Measurements from ENCODE around the gene TUBA8. TPM values are rescaled to one million over a fixed set of nuclear protein-coding genes. Genes with fewer than 3 reads are reported as not detected.

The TUBA8 gene
- total RNA-seq, 1 donor, result 0.36 TPM

DNA sequence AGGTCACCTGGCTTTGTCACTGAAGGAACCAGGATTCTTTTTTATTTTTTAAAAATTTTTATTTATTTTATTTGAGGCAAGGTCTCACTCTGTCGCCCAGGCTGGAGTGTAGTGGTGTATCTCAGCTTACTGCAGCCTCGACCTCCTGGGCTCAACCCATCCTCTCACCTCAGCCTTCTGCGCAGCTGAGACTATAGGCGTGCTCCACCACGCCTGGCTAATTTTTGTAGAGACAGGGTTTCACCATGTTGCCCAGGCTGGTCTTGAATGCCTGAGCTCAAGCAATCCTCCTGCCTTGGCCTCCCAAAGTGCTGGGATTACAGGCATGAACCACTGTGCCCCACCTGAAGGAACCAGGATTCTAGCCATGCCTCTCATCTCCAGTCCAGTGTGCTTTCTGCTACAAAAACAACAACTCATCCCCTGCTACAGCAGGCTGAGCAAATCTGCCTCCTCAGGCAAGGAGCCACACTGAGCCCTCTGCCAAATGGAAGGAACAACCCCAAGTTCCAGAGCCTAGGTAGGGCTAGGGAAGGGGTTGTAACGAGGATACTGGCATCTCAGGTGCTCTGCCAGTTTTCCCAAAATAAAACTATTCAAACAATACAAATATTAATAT lies 35.4 kb upstream of the TUBA8 start:
- Histone ChIP-seq H2AFZ (ENCODE audit: low read length) (no peak overlapping the region), H3K9me3 (ENCODE audit: low read depth, low read length) (no peaks in the 10 kb centered on the region), H3K4me3 (ENCODE audit: insufficient read depth, low read length) (no peak overlapping the region), H3K27me3 (ENCODE audit: insufficient read depth, low read length) (no peaks in the 10 kb centered on the region), H3K36me3 (ENCODE audit: insufficient read depth, low read length) (peaks cover 11% of the 10 kb centered on the region), H3K4me2 (ENCODE audit: insufficient read depth, low read length) (no peak overlapping the region), H4K20me1 (ENCODE audit: insufficient read depth, low read length) (no peaks in the 10 kb centered on the region), H3K4me1 (ENCODE audit: insufficient read depth, low read length) (peaks cover 29% of the 10 kb centered on the region), H3K27ac (ENCODE audit: low read depth, low read length) (peak overlapping the region; percentile 34), H3K79me2 (ENCODE audit: insufficient read depth, low read length) (peaks cover 32% of the 10 kb centered on the region)
- TF ChIP-seq, protein P1, sequence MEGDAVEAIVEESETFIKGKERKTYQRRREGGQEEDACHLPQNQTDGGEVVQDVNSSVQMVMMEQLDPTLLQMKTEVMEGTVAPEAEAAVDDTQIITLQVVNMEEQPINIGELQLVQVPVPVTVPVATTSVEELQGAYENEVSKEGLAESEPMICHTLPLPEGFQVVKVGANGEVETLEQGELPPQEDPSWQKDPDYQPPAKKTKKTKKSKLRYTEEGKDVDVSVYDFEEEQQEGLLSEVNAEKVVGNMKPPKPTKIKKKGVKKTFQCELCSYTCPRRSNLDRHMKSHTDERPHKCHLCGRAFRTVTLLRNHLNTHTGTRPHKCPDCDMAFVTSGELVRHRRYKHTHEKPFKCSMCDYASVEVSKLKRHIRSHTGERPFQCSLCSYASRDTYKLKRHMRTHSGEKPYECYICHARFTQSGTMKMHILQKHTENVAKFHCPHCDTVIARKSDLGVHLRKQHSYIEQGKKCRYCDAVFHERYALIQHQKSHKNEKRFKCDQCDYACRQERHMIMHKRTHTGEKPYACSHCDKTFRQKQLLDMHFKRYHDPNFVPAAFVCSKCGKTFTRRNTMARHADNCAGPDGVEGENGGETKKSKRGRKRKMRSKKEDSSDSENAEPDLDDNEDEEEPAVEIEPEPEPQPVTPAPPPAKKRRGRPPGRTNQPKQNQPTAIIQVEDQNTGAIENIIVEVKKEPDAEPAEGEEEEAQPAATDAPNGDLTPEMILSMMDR (IDR thresholded peaks at IDR 0.05; ENCODE audit: extremely low read depth, low read depth, low read length), result no peak
- peak; percentile 49 for DNase-seq (ENCODE audit: insufficient read length, low spot score, missing footprints)

DNA sequence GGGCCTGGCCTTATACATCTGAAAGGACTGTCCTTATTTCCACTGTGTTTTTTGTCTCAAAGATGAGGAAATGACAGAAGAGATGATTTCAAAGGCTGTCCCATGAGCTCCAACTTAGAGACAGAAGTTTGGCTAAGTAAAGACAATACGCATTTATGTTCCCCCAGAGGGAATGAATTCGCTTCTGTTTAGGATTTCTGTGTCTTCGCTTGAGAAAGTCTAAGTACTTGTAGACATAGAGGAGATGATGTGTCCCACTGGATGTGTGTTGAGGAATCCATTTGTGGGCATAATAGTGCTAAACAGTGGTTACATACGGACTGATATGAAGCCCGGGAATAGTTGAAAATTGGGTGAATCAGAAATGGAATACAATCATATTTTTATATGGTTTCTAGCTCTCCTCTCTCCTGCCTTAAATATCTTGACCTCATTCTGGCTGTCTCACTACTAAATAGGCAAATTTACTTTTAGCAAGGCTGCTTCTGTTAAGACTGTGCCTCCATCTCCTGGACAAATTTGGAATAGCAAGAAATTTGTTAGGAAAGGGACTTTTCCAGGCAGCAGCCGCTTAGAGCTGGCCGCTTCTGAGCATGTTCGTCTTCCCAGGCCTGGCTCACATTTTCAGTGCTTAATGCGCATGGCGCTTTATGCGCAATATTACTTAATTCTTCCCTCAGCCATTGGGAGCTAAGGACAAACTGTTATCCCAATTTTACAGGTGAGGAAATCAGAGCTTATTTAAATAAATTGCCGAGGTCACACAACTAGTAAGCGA lies 34.7 kb upstream of the TUBA8 start:
- Histone ChIP-seq H3K27ac (ENCODE audit: low read depth, low read length) (peak overlapping the region; percentile 93), H3K9me3 (ENCODE audit: low read depth, low read length) (no peaks in the 10 kb centered on the region), H3K36me3 (ENCODE audit: insufficient read depth, low read length) (peaks cover 15% of the 10 kb centered on the region), H2AFZ (ENCODE audit: low read length) (peak overlapping the region; percentile 65), H4K20me1 (ENCODE audit: insufficient read depth, low read length) (no peaks in the 10 kb centered on the region), H3K4me1 (ENCODE audit: insufficient read depth, low read length) (peaks cover 29% of the 10 kb centered on the region), H3K79me2 (ENCODE audit: insufficient read depth, low read length) (peaks cover 36% of the 10 kb centered on the region), H3K4me3 (ENCODE audit: insufficient read depth, low read length) (peak overlapping the region; percentile 13), H3K4me2 (ENCODE audit: insufficient read depth, low read length) (peak overlapping the region; percentile 89), H3K27me3 (ENCODE audit: insufficient read depth, low read length) (no peaks in the 10 kb centered on the region)
- TF ChIP-seq, protein P1 (IDR thresholded peaks at IDR 0.05; ENCODE audit: extremely low read depth, low read depth, low read length), result peak; percentile 89
- DNase-seq (ENCODE audit: insufficient read length, low spot score, missing footprints), result peak; percentile 89

DNA sequence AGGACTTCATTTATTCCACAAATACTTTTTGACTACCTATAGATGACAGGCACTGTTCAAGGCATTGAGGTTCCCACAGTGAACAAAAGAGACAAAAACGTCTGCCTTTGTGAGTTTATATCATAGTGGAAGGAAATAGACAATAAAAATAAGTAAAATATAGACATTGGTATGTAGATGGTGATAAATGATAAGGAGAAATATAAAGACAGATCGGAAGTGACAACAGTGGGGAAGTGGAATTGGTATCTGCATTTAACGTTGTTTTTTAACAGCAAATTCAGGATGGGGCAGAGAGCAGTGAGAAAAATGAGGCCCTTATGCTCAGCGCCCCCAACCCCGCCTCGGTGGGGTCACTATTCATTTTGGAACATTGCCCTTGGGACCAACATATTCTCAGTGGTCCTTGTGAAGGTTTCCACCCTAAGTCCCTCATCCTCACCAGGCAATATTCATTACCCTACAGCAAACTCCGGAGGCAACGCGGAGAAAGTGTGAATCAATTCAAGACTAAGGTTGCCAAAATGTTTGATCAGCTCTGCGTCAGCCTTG lies 33.4 kb upstream of the TUBA8 start:
- H3K4me1 ChIP-seq (ENCODE audit: insufficient read depth, low read length), result peaks cover 29% of the 10 kb centered on the region
- TF ChIP-seq, protein P1 (IDR thresholded peaks at IDR 0.05; ENCODE audit: extremely low read depth, low read depth, low read length), result no peak
- peak; percentile 78 for DNase-seq (ENCODE audit: insufficient read length, low spot score, missing footprints)

More for the DNA sequence above, 33.4 kb upstream of the TUBA8 start:
- Histone ChIP-seq H4K20me1 (ENCODE audit: insufficient read depth, low read length) (peaks cover 4% of the 10 kb centered on the region), H3K9me3 (ENCODE audit: low read depth, low read length) (no peaks in the 10 kb centered on the region), H3K27ac (ENCODE audit: low read depth, low read length) (peak overlapping the region; percentile 93), H3K4me3 (ENCODE audit: insufficient read depth, low read length) (peak overlapping the region; percentile 98), H3K27me3 (ENCODE audit: insufficient read depth, low read length) (no peaks in the 10 kb centered on the region), H3K4me2 (ENCODE audit: insufficient read depth, low read length) (peak overlapping the region; percentile 89), H2AFZ (ENCODE audit: low read length) (peak overlapping the region; percentile 98), H3K79me2 (ENCODE audit: insufficient read depth, low read length) (peaks cover 48% of the 10 kb centered on the region), H3K36me3 (ENCODE audit: insufficient read depth, low read length) (peaks cover 27% of the 10 kb centered on the region)
